ENCODE data around the gene PGP. TPM values are rescaled to one million over a fixed set of nuclear protein-coding genes. Genes with fewer than 3 reads are reported as not detected.

The PGP gene
- total RNA-seq, 4 donors from 2014 or later = 2.6 to 14.4 (median 10.4) TPM

DNA sequence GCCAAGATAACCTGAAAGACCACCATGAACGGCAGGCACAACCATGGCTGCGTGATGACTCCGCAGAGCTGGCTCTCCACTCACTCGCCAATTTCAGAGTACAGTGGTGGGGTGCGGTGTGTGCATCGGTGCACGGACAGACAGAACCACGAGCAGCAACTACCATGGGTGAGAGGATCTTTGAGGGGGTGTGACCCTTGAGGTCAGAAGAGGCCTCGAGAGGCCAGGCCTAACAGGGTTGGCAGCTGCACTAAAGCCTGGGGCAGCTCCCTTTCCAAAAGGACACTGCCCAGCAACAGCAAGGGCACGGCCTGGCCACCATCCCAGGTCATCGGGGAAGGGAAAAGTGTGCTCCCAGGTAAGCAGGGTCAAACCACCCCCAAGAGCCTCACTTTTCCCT, 38.7 kb upstream of the PGP start:
- intact Hi-C loops (cut with DNase I; ENCODE audit: low total_unique reads) = no loop called here
- Histone ChIP-seq H3K4me3 (no peak overlapping the region), H3K9me3 (no peaks in the 10 kb centered on the region), H3K36me3 (no peaks in the 10 kb centered on the region), H3K4me1 (peaks cover 0 to 7% of the 10 kb centered on the region in 2 donors), H3K27me3 (no peaks in the 10 kb centered on the region), H3K27ac (no peak overlapping the region)
- no peak for TF ChIP-seq POLR2A (IDR thresholded peaks at IDR 0.05)
- TF ChIP-seq, protein P1, sequence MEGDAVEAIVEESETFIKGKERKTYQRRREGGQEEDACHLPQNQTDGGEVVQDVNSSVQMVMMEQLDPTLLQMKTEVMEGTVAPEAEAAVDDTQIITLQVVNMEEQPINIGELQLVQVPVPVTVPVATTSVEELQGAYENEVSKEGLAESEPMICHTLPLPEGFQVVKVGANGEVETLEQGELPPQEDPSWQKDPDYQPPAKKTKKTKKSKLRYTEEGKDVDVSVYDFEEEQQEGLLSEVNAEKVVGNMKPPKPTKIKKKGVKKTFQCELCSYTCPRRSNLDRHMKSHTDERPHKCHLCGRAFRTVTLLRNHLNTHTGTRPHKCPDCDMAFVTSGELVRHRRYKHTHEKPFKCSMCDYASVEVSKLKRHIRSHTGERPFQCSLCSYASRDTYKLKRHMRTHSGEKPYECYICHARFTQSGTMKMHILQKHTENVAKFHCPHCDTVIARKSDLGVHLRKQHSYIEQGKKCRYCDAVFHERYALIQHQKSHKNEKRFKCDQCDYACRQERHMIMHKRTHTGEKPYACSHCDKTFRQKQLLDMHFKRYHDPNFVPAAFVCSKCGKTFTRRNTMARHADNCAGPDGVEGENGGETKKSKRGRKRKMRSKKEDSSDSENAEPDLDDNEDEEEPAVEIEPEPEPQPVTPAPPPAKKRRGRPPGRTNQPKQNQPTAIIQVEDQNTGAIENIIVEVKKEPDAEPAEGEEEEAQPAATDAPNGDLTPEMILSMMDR (IDR thresholded peaks at IDR 0.05) = no peak
- DNase-seq = no peak

DNA sequence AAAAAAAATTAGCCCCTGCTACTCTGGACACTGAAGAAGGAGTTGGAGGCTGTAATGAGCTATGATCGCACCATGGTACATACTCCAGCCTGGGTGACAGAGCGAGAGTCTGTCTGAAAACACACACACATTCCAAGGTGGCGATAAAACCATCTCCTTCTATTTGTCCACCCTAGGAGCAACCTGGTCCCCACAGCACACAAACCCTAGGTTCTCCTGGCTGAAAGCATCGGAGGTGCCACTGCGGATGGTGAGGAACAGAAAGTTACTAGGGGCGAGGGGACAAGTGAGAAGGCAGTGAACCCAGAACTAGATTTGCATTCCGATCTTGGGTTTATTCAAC, 38.1 kb upstream of the PGP start:
- no peak overlapping the region for H3K27ac ChIP-seq
- no peaks in the 10 kb centered on the region for H3K27me3 ChIP-seq
- intact Hi-C loops (cut with DNase I; ENCODE audit: low total_unique reads) = no loop called here
- TF ChIP-seq, protein P1 (IDR thresholded peaks at IDR 0.05) = no peak
- TF ChIP-seq POLR2A (IDR thresholded peaks at IDR 0.05) = no peak
- H3K9me3 ChIP-seq = no peaks in the 10 kb centered on the region
- no peaks in the 10 kb centered on the region for H3K36me3 ChIP-seq
- no peak for DNase-seq
- H3K4me1 ChIP-seq = peaks cover 0 to 7% of the 10 kb centered on the region in 2 donors
- no peak overlapping the region for H3K4me3 ChIP-seq

GRCh38 chr16:2251296-2252111, 36.9 kb upstream of the PGP start, which contains the start of gene ECI1:
Gene ECI1, minus strand, starts transcription at chr16:2251587. Its CDS starts 21 bp downstream, at chr16:2251566.
- Histone ChIP-seq H3K36me3 (no peaks in the 10 kb centered on the region), H3K4me1 (peaks cover 0 to 7% of the 10 kb centered on the region in 2 donors), H3K9me3 (no peaks in the 10 kb centered on the region), H3K27me3 (no peaks in the 10 kb centered on the region), H3K27ac (peak within 1 kb of the TSS; percentile 73 to 91), H3K4me3 (peak within 1 kb of the TSS; percentile 31 to 86)
- peak; percentile 94 to 97 for DNase-seq
- intact Hi-C loops (cut with DNase I; ENCODE audit: low total_unique reads) = no loop called here
- peak; percentile 85 to 89 for TF ChIP-seq POLR2A (IDR thresholded peaks at IDR 0.05)
- TF ChIP-seq, protein P1 (IDR thresholded peaks at IDR 0.05) = peak; percentile 76 to 95 (median 91)

- H3K27ac ChIP-seq = peak overlapping the region; percentile 69 to 91
- intact Hi-C loops (cut with DNase I; ENCODE audit: low total_unique reads) = no loop called here
- H3K4me1 ChIP-seq = peaks cover 0 to 7% of the 10 kb centered on the region in 2 donors
- peak overlapping the region; percentile 31 to 86 for H3K4me3 ChIP-seq
- no peaks in the 10 kb centered on the region for H3K27me3 ChIP-seq
- DNase-seq = no peak
- TF ChIP-seq, protein P1 (IDR thresholded peaks at IDR 0.05) = no peak
- TF ChIP-seq POLR2A (IDR thresholded peaks at IDR 0.05) = no peak
- no peaks in the 10 kb centered on the region for H3K9me3 ChIP-seq
- no peaks in the 10 kb centered on the region for H3K36me3 ChIP-seq
These were observed 36.1 kb upstream of the PGP start for GRCh38 chr16:2250652-2251295.

DNA sequence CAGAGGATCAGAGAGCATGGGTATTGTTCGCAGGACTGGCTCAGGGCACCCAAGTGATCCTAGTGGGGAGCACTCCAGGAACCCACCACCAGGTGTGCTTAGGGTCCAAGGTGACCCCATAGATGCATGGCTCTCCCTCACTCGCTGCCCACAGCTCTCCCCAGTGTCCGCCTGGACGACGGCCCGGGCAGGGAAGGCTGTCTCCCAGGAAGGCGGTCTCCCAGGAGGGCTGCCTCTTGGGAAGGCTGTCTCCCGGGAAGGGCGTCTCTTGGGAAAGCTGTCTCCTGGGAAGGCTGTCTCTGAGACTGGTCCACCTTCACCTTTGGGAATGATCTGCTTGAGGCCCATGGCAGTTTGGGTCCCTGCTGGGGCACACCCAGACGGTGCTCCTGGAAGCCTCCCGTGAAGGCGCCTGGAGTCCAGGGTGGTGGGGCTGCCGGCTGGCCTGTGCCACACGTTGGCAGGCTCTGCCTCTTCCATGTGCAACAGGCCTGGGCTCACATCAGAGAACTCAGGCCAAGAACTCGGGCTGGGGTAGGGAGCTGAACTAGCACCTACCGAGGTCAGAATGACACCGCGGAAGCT, 31.8 kb upstream of the PGP start:
- TF ChIP-seq POLR2A (IDR thresholded peaks at IDR 0.05) = no peak
- TF ChIP-seq, protein P1 (IDR thresholded peaks at IDR 0.05) = no peak
- no peak for DNase-seq
- Histone ChIP-seq H3K27me3 (no peaks in the 10 kb centered on the region), H3K4me1 (no peaks in the 10 kb centered on the region), H3K4me3 (no peak overlapping the region), H3K9me3 (no peaks in the 10 kb centered on the region), H3K27ac (no peak overlapping the region), H3K36me3 (no peaks in the 10 kb centered on the region)
- intact Hi-C loops (cut with DNase I; ENCODE audit: low total_unique reads) = no loop called here

All from uterus (tissue), 4 donors.